ENCODE measurements around the gene CENPW.

The CENPW gene

GRCh38 chr6:126383203-126383602 is 43.3 kb downstream of the CENPW start:
- TF ChIP-seq ZFX (IDR thresholded peaks at IDR 0.05), result no peak
- TF ChIP-seq CTCF (conservative IDR thresholded peaks at IDR 0.05), result no peak
- H3K27ac ChIP-seq, result no peak overlapping the region

GRCh38 chr6:126385536-126385935 is 45.6 kb downstream of the CENPW start:
- H3K27ac ChIP-seq, result no peak overlapping the region
- TF ChIP-seq ZFX (IDR thresholded peaks at IDR 0.05) (no peak), CTCF (conservative IDR thresholded peaks at IDR 0.05) (no peak)

- TF ChIP-seq CTCF (conservative IDR thresholded peaks at IDR 0.05), result no peak
- no peak for TF ChIP-seq ZFX (IDR thresholded peaks at IDR 0.05)
- H3K27ac ChIP-seq, result no peak overlapping the region
Measured at GRCh38 chr6:126388104-126388598, 48.2 kb downstream of the CENPW start.

GRCh38 chr6:126396131-126396530 is 56.2 kb downstream of the CENPW start:
- H3K27ac ChIP-seq, result no peak overlapping the region
- TF ChIP-seq CTCF (conservative IDR thresholded peaks at IDR 0.05) (no peak), ZFX (IDR thresholded peaks at IDR 0.05) (no peak)
